ENCODE data around the gene CEP162.

Gene CEP162

DNA sequence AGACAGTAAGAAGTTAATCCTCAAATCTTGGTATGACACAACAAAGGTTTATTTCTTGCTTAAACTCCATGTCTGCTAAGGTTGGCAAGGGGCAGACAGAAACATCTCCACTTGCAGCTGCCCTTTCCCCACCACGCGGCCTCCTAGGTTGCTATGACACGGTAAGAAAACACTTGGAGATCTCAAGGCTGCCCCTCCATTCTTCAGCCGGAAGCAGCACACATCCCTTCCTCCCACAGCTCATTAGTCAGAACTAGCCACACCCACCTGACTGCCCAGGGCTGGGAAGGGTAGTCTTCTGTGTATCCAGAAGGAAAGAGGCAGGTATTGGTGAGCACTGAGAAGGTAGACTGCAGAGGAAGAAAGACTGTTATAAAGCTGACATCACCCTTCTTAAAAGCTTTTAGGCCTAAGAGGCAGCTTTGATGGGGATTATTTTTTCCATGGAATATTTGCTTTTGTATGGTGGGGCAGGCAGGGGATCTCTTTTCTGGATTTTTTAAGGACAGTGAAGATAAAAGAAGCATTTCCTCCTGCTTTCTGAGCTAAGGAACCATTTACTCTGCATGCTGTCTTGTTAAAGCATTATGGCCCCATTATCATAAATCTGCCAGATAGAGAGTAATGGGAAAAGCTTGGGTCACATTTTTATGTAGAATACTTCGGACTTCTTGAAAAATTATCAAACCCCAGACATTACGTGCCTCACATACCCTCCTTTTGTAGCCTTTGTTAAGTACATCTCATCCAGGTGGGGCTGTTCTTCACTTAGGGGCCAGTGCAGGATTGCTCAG lies 152.3 kb downstream of the CEP162 start:
- Histone ChIP-seq H3K4me3 (ENCODE audit: insufficient read depth, low read length, poor library complexity, severe bottlenecking) (no peak overlapping the region), H3K27ac (ENCODE audit: low read depth, low read length) (no peak overlapping the region)
- TF ChIP-seq CTCF (IDR thresholded peaks at IDR 0.05; ENCODE audit: insufficient read depth, low read length, poor library complexity, severe bottlenecking), result no peak
- no peak for TF ChIP-seq EZH2phosphoT487 (conservative IDR thresholded peaks at IDR 0.05; ENCODE audit: low read length)

More for the DNA sequence above, 152.3 kb downstream of the CEP162 start:
- no peaks in the 10 kb centered on the region for H3F3A ChIP-seq (ENCODE audit: insufficient read depth)
- H3K9me3 ChIP-seq (ENCODE audit: insufficient read depth, low read length), result no peaks in the 10 kb centered on the region
- no peaks in the 10 kb centered on the region for H3K36me3 ChIP-seq (ENCODE audit: low read length)
- H3K9me2 ChIP-seq (replicated peaks; ENCODE audit: insufficient read depth, low read length), result no peaks in the 10 kb centered on the region
- no peak overlapping the region for H3K9ac ChIP-seq (ENCODE audit: low read length)
- H3K4me2 ChIP-seq (ENCODE audit: low read depth, low read length, poor library complexity, severe bottlenecking), result no peak overlapping the region
- H3K27me3 ChIP-seq (ENCODE audit: low read length), result no peaks in the 10 kb centered on the region
- H3K79me2 ChIP-seq (ENCODE audit: insufficient read depth, low read length), result no peaks in the 10 kb centered on the region
- no peaks in the 10 kb centered on the region for H4K20me1 ChIP-seq (ENCODE audit: low read depth, low read length)
- no peak overlapping the region for H2AFZ ChIP-seq (ENCODE audit: low read depth, low read length, severe bottlenecking)
